Suprapubic skin (tissue), 4 donors: ENCODE measurements around the gene BICRAL. TPM values are rescaled to one million over a fixed set of nuclear protein-coding genes. Genes with fewer than 3 reads are reported as not detected.
A peak's percentile ranks its signal among the peaks of the same experiment; 100 is the strongest.

Experiments used
- DNase-seq, 2 donors: peaks; one replicate each; pipeline ENCODE4 v3.0.0-alpha.2; 2019; ENCODE audit warnings: low spot score in 2 of 2
- H3K27ac ChIP-seq: fragments of 200-600 bp; sonication (generic); one replicate; pipeline ENCODE4 v1.5.1; 2019
- H3K27me3 ChIP-seq: fragments of 200-600 bp; sonication (generic); one replicate; pipeline ENCODE4 v1.5.1; 2019
- H3K36me3 ChIP-seq: fragments of 200-600 bp; sonication (generic); one replicate; pipeline ENCODE4 v1.5.1; 2019
- H3K4me1 ChIP-seq: fragments of 200-600 bp; sonication (generic); one replicate; pipeline ENCODE4 v1.5.1; 2019
- H3K4me3 ChIP-seq: fragments of 200-600 bp; sonication (generic); one replicate; pipeline ENCODE4 v1.5.1; 2019; ENCODE audit warnings: mild to moderate bottlenecking
- H3K9me3 ChIP-seq: fragments of 200-600 bp; sonication (generic); one replicate; pipeline ENCODE4 v1.5.1; 2019
- EP300 ChIP-seq: sonication (generic); formaldehyde crosslinking; IDR thresholded peaks from one replicate; pipeline ENCODE4 v1.6.1; 2017; ENCODE audit warnings: antibody characterized with exemption
- POLR2A ChIP-seq, 2 donors: fragments of 450-650 bp; IDR thresholded peaks; one replicate each; pipeline ENCODE4 v1.6.1; 2017; ENCODE audit warnings: antibody characterized with exemption in 2 of 2, mild to moderate bottlenecking in 2 of 2, moderate library complexity in 2 of 2
- POLR2AphosphoS5 ChIP-seq, 3 donors: sonication (generic); formaldehyde crosslinking; IDR thresholded peaks; one replicate each; pipeline ENCODE4 v1.6.1; 2017; ENCODE audit warnings: antibody characterized with exemption in 3 of 3
- WGBS: methylation state at CpG from one replicate; pipeline ENCODE4 v1.1.5; 2018; 5-methylcytosine and 5-hydroxymethylcytosine counted together
- total RNA-seq, 4 donors: library from RNA; depleted of rRNA; stranded (reverse); fragments of >200 nt; gene quantifications; one replicate each; pipeline ENCODE4 v1.1.0, GENCODE V29; 2016
- TF ChIP-seq, protein P1 (sequence below), 2 donors: fragments of 200-600 bp in 1 of 2; fragments of 450-650 bp in 1 of 2; sonication (generic) in 1 of 2; IDR thresholded peaks; one replicate each; pipeline ENCODE4 v1.5.1; 2016 to 2019; ENCODE audit warnings: antibody characterized with exemption in 2 of 2, mild to moderate bottlenecking in 1 of 2, moderate library complexity in 1 of 2

Gene BICRAL
- total RNA-seq, 4 donors from 2014 or later = 20.7 to 28.2 (median 25.4) TPM

DNA sequence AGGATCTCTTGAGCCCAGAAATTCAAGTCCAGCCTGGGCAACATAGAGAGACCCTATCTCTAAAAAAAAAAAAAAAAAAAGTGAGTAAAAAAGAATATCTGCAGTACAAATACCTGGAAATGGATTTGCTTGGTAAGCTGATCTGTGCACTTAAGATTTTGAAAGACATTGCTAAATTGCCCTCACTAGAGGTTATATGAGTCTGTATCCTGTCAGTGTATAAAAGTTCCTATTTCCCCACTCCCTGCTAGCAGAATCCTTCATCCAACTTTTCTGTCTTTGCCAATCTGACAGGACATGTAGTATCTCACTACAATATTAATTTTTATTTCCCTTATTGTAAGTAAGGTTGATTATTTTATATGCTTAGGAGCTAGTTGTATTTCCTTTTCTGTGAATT, 36.1 kb downstream of the BICRAL start:
- no peak overlapping the region for H3K27ac ChIP-seq
- no peak overlapping the region for H3K4me3 ChIP-seq
- peaks cover 18% of the 10 kb centered on the region for H3K4me1 ChIP-seq
- H3K36me3 ChIP-seq = peaks cover 2% of the 10 kb centered on the region
- DNase-seq = no peak
- no peaks in the 10 kb centered on the region for H3K9me3 ChIP-seq
- no peaks in the 10 kb centered on the region for H3K27me3 ChIP-seq
- TF ChIP-seq POLR2A (IDR thresholded peaks at IDR 0.05) (no peak), EP300 (no peak), POLR2AphosphoS5 (IDR thresholded peaks at IDR 0.05) (no peak)
- TF ChIP-seq, protein P1, sequence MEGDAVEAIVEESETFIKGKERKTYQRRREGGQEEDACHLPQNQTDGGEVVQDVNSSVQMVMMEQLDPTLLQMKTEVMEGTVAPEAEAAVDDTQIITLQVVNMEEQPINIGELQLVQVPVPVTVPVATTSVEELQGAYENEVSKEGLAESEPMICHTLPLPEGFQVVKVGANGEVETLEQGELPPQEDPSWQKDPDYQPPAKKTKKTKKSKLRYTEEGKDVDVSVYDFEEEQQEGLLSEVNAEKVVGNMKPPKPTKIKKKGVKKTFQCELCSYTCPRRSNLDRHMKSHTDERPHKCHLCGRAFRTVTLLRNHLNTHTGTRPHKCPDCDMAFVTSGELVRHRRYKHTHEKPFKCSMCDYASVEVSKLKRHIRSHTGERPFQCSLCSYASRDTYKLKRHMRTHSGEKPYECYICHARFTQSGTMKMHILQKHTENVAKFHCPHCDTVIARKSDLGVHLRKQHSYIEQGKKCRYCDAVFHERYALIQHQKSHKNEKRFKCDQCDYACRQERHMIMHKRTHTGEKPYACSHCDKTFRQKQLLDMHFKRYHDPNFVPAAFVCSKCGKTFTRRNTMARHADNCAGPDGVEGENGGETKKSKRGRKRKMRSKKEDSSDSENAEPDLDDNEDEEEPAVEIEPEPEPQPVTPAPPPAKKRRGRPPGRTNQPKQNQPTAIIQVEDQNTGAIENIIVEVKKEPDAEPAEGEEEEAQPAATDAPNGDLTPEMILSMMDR (IDR thresholded peaks at IDR 0.05) = no peak

DNA sequence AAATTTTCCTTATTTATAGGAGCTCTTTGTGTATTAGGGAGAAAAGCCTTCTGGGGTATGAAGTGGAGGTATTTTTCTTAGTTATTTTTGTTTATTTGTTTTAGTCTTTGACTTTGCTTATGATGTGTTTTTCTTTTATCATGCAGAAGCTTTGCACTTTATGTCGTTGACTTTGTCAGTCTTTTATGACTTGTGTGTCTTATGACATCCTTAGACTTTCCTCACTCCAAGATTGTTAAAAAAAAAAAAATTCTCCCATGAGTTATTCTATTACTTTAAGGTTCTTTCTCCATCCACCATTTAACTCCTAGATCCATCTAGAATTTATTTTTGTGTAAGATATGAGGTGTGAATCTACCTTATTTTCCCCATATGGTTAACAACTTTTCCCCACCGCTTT, 36.6 kb downstream of the BICRAL start:
- WGBS = 96% methylated on average over 2 of the region's 2 CpGs

DNA sequence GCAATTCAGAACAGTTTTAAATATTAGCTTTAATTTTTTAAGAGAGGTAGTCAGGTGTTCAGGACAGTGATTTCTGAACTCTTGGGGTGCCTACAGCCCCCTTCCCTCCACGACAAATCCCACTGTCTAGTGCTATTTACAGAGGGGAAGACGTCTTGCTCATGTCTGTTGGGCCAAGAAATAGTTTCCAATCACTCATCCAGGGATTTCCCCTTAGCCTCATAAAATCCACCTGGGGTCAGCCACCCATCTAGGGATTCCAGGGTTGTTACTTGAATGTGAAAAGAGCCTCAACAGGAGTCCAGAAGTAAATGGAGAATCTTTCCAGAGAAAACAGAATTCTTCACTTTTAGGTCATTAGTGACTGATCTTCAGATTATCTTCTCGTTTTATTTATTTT, 37.0 kb downstream of the BICRAL start:
- H3K27ac ChIP-seq = no peak overlapping the region
- H3K9me3 ChIP-seq = no peaks in the 10 kb centered on the region
- 81% methylated on average over 3 of the region's 3 CpGs for WGBS
- DNase-seq = no peak
- TF ChIP-seq POLR2AphosphoS5 (IDR thresholded peaks at IDR 0.05) (no peak), POLR2A (IDR thresholded peaks at IDR 0.05) (no peak), EP300 (no peak)
- TF ChIP-seq, protein P1 (IDR thresholded peaks at IDR 0.05) = no peak
- no peaks in the 10 kb centered on the region for H3K27me3 ChIP-seq
- no peak overlapping the region for H3K4me3 ChIP-seq
- H3K36me3 ChIP-seq = peaks cover 12% of the 10 kb centered on the region
- peaks cover 18% of the 10 kb centered on the region for H3K4me1 ChIP-seq

More for the DNA sequence above, 36.6 kb downstream of the BICRAL start:
- Histone ChIP-seq H3K9me3 (no peaks in the 10 kb centered on the region), H3K36me3 (peaks cover 7% of the 10 kb centered on the region), H3K27me3 (no peaks in the 10 kb centered on the region), H3K4me3 (no peak overlapping the region), H3K27ac (no peak overlapping the region), H3K4me1 (peaks cover 18% of the 10 kb centered on the region)
- DNase-seq = no peak
- TF ChIP-seq POLR2AphosphoS5 (IDR thresholded peaks at IDR 0.05) = no peak
- TF ChIP-seq, protein P1 (IDR thresholded peaks at IDR 0.05) = no peak
- no peak for TF ChIP-seq EP300
- TF ChIP-seq POLR2A (IDR thresholded peaks at IDR 0.05) = no peak

DNA sequence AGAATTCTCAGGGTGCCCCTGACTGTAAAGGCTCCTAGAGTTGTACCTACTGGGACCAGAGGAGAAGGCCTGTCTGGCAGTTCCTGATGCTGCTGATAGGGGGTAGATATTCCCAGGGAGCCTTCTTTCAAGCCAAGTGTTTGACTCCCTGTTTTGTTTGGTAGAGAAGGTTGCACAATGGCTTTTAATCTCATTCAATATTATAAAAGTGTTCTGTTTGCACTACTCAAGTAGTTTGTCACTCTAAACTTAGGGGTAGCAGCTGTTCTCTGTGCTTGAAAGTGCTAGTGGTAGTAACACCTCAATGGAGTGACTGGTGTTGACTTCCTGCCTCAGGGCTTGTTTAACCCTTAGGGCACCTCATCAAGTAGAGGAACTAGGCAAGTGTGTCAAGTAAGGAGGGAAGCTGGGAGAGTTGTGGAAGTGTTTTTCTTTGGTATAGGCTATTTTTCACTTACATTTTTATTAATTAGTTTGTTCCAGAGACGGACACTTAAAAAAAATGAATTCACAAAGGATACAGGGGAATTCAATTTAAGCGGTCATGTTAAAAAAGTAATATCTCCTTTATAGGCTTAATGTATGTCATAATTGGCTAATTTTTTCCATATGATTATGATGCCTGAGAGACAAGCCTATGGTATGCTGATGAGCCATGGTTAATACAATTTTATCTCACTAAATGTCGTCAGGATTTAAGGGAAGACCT, 38.1 kb downstream of the BICRAL start:
- Histone ChIP-seq H3K9me3 (no peaks in the 10 kb centered on the region), H3K27me3 (no peaks in the 10 kb centered on the region), H3K27ac (peak overlapping the region; percentile 68), H3K4me1 (peaks cover 18% of the 10 kb centered on the region), H3K36me3 (peaks cover 23% of the 10 kb centered on the region), H3K4me3 (peak overlapping the region; percentile 21)
- 77% methylated on average over 3 of the region's 3 CpGs for WGBS
- no peak for DNase-seq
- TF ChIP-seq, protein P1 (IDR thresholded peaks at IDR 0.05) = peak; percentile 2 to 46
- no peak for TF ChIP-seq POLR2A (IDR thresholded peaks at IDR 0.05)

DNA sequence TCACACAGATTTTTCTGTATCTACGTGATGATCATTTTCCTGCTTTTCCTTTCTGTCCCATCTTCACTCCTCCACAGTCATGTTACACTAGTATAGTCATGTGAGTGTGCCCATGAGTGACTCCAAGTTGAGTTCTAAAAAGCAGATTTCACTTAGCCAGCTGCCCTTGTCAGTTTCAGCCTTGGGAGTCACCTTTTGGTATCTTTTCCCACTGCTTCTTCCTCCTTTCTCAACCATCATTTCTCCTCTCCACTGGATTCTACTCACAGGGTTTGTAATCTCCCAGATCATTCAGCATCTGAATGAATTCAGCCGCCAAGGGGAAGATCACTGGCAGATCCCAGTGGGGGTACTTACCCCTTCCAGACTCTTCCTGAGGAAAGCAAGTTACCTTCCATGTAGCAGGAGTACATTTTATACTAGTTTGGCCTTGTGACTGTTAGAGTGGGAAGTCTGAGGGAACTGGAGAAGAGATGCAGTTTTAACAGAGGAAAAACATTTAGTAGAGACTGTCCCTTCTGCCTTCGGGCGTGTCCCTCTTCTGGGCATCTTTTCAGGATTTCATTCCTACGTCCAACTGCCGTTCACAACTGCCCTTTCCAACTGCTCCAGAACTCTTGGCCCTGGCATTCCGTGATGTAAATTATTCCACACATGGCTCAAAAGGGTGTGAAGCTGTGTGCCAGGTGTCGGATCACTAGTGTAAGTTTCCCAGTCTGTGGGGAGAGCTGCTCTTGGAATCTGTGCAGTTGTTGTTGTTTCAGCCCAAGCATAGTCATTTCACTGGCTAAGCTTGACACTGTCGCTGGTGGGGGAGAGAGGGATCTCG, 38.9 kb downstream of the BICRAL start:
- TF ChIP-seq EP300 (no peak), POLR2AphosphoS5 (IDR thresholded peaks at IDR 0.05) (peak in 1 of 3 donors; percentile 52)
- TF ChIP-seq, protein P1 (IDR thresholded peaks at IDR 0.05) = no peak
- peak overlapping the region; percentile 21 for H3K4me3 ChIP-seq
- H3K36me3 ChIP-seq = peaks cover 29% of the 10 kb centered on the region
- peak in 1 of 2 donors; percentile 66 for DNase-seq
- H3K27ac ChIP-seq = peak overlapping the region; percentile 68
- no peaks in the 10 kb centered on the region for H3K27me3 ChIP-seq
- peaks cover 18% of the 10 kb centered on the region for H3K4me1 ChIP-seq
- WGBS = 44% methylated on average over 10 of the region's 10 CpGs
- H3K9me3 ChIP-seq = no peaks in the 10 kb centered on the region
